NCI-H128 (cell line): ENCODE results near the gene ZC3HAV1.
"Not testable (repeated sequence)": the region's sequence is repeated elsewhere in the genome, so short reads cannot be mapped to it uniquely, and the experiment has no call there.

Source experiments
- DNase-seq: peaks from one replicate; lab custom pipeline; 2025; ENCODE audit not compliant: unreplicated experiment; lab: John Stamatoyannopoulos, UW

Gene ZC3HAV1

DNA sequence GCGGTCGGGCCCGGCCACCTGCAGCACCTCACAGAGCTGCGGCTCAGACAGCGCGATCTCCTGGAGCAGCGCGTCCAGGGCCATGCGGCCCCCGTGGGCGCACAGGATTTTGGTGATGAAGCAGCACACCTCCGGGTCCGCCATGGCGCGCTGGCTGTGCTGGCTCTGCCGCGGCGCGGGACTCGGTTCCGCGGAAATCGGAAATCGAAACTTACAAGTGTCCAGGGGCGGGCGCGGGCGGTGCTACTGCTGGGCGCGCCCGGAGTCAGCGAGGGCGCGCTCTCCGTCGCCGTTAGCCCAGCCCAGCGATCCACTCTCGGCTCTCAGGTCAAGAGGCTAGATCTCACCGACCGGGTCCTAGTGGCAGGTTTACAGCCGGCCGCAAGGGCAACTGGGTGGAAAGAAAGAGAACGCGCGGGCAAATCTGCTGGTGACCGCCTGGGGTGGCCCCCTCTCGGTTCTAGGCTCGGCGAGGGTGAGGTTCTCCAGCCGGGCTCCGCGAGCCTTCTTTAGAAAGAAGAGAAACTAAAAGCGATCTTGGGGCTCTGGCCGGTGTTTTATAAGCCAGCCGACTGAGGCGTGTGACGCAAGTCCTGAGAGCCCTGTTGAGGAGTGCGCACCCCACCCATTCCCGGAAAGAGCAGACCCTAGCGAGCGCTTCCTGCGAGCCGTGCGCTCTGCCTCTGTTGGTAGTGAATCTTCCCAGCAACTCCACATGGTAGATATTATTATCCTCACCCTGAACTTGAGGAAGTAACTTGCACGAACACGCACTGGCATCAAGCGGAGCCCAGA is at the start of gene ZC3HAV1:
Gene ZC3HAV1, minus strand, starts transcription at position 533 of the 795 bp plus-strand sequence. Its CDS starts 389 bp downstream, at position 144.
- no peak for DNase-seq

DNA sequence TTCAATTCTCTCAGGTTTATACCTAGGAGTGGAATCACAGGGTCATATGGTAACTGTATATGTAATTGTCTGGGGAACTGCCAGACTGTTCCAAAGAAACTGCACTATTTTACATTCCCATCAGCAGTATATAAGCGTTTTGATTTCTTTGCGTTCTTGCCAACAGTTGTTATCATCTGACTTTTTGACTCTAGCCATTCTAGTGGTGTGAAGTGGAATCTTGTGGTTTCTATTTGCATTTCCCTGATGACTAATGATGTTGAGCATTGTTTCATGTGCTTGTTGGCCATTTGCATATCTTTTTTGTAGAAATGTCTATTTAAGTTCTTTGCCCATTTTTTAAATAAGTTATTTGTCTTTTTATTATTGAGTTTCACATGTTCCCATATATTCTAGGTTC is 44.3 kb upstream of the ZC3HAV1 start:
- DNase-seq, result no peak

DNA sequence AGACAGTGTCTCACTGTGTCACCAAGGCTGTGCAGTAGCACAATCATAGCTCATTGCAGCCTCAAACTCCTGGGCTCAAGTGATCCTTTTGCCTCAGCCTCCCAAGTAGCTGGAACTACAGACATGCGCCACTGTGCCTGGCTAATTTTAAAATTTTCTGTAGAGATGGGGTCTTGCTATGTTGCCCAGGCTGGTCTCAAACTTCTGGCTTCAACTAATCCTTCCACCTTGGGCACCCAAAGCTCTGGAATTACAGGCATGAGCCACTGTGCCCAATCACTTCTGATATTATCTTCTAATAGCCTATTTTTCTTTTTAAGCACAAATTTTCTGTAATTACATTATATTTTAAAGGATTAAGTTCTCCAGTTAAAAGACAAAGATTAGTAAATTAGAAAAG is 42.6 kb upstream of the ZC3HAV1 start:
- no peak for DNase-seq

DNA sequence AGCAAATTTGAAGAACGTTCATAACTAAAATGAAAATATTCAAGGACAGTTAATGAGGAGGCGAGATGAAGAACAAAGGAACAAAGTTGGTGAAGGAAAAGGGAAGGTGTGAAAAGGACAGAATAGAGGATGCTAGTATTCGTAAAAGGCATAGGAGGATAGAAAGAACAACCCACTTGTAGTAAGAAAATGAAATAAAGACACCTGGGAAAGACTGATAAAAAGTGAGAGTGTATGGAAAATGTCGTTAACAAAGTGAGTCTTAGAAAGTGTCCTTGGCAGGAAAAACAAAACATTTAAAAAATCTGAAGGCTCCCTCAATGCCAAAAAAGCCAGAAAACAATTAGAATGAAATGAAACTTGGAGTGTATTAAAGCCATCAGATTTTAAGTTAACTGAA is 29.6 kb upstream of the ZC3HAV1 start:
- no peak for DNase-seq

DNA sequence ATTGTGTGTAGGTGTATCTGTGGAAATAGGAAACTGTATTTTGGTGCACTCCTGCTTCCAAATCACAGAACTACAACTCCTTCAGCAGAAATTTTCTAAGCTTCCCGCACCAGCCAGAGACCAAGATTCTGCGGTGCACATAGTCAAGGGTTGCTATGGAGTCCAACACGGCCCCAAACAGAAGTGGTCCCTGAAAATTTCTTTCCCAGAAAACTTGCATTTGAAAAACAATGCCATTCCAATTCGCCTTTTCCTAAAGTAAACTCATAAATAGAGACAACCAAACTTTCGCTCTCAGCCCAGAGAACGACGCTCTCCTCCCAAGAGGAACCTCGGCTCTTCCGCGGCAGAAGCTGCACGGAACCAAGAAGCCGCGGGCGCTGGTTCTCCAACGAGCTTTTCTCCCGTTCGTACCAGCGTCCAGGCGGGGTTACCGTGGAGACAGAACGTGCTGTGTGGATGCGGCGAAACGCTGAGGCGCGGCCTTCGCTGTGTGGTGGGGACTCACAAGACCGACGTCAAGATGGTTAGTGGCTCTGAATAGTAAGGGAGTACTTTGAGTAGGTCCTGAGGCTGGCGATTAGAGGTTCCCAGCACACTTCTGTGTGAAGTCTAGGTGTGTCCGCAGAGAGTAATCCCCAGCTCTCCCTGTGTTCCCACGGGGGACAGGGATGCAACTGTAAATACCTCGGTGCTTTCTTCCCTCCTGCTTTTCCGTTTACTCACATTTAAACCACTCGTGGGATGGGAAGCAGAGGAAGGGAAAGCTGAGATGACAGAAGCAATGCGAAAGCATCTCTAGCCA is 24.0 kb upstream of the ZC3HAV1 start:
- DNase-seq, result peak; percentile 85

DNA sequence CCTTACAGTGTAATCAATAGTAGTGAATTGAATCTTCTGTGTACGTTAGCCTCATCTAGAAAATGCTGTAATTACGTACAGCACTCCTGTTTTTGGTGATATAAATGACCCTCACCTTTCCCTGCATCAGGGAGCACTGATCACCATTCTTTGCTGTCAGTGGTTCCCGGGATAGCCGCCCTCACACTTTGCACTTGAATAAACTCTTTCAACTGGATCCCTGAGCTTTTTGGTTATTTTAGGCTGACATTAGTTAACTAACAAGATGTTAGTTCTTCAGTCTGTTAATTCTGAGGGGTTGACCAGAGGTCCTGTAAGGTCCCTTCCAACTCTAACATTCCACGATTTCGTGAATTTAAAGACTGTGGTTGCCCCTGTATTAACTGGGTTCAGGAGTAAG is 23.4 kb upstream of the ZC3HAV1 start:
- DNase-seq, result no peak

DNA sequence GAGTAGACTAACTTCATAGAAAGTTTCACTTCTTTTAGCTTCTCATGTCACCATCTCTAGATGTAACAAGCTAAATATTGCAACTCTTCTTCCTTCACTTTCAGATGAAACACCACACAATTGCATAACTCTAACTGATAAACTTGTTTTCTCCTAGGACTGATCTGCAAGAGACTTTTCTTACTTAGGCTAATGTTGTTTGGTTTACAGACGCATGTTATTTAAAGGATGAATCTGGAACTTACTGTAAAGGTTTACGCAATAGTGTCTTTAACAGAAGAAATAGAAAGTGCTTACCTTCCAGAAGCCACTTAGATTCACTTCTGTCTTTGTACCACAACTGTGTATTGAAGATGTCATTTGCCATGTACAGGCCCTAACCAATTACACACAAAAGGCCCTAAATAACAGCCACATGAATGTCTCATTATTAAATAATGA is 22.1 kb upstream of the ZC3HAV1 start:
- DNase-seq, result no peak

DNA sequence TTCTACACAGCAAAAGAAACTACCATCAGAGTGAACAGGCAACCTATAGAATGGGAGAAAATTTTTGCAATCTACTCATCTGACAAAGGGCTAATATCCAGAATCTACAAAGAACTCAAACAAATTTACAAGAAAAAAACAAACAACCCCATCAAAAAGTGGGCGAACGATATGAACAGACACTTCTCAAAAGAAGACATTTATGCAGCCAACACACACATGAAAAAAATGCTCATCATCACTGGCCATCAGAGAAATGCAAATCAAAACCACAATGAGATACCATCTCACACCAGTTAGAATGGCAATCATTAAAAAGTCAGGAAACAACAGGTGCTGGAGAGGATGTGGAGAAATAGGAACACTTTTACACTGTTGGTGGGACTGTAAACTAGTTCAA is 20.3 kb upstream of the ZC3HAV1 start:
- DNase-seq, result not testable (repeated sequence)

DNA sequence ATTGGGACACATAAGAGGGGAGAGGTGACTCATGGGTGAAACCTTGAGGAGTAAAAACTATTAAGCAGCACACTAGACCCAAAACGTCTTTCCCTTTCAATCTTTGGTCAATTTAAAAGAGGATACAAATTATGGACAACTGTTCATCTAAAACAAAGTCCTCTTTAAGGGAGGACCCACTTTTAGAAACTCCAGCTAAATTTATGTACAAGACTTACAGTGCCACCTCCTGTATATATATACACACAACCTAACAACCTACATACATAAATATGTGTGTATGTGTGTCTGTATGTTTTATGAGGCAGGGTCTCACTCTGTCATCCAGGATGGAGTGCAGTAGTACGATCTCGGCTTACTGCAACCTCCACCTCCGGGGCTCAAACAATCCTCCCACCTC is 18.1 kb upstream of the ZC3HAV1 start:
- DNase-seq, result no peak

DNA sequence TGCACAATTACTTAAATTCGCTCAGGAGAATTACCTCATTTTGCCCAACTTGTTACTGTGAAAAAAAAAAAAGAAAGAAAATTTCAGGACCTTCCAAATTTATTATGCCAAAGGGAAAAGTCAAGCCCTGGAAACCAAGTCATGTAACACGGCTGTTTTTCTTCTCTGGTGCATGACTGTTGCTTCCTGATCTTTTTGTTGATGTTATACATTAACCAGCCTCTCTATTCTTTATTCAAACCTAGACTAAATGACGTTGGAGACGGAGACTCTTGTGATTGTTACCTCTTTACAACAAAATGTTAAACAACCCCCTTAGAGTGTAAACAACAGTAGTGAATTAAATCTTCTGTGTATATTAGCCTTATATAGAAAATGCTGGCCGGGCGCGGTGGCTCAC is 16.1 kb upstream of the ZC3HAV1 start:
- DNase-seq, result no peak

DNA sequence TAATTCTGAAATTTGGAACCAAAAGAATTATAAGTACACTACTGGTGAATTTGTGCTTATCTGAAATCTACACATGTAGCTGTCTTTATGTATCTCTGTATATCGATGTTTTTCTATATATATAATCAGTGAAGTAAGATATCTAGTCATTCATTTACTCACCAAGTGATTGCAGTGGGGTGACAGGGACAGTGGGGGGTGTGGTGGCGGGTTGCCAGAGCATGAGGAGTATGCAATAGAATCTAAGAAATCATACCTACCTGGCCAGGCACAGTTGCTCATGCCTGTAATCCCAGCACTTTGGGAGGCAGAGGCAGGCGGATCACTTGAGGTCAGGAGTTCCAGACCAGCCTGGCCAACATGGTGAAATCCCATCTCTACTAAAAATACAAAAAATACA is 15.5 kb upstream of the ZC3HAV1 start:
- not testable (repeated sequence) for DNase-seq

DNA sequence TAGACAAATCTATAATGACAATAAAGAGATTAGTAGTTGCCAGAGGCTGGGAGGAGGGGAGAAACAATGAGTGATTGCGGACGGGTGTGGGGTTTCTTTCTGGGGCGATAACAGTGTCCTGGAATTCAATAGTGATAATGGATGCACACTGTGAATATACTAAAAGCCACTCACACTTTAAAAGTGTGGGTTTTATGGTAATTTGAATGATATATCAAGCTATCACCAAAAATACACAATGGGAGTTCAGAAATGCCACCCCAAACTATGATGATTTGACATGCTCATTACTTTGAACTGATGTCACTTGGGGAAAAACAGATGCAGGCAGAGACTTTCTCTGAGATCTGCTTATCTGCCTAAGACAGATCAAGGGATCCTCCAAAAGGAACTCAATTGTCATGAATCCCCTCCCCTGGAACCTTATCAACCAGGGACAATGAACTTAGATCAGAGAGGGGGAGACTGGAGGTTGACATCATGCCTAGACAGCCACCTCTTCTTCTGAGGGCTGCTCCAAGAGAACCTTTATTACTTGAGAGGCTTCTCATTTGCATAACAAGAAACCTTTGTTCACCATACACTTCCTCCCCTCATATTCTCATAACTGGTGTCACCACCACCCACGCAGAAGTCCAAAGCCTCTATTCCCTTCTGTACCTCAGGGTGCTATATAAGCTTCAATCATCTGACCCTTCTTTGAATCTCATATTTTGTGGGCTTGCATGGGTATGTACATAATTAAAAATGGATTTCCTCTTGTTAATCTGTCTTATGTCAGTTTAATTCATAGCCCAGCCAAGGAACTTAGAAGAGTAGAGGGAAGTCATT is 14.8 kb upstream of the ZC3HAV1 start:
- DNase-seq, result no peak

DNA sequence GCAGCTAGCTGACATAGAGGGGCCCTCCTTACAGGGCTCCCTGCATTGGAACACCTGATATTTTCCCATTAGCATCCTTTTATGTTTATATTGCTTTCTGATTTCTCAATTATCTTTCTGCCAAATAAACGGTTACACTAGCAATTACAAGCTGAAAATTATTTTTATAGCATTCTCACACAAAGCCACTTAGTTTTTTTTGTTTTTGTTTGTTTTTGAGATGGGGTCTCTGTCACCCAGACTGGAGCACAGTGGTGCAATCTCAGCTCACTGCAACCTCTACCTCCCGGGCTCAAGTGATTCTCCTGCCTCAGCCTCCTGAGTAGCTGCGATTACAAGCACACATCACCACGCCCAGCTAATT is 9.9 kb upstream of the ZC3HAV1 start:
- no peak for DNase-seq

DNA sequence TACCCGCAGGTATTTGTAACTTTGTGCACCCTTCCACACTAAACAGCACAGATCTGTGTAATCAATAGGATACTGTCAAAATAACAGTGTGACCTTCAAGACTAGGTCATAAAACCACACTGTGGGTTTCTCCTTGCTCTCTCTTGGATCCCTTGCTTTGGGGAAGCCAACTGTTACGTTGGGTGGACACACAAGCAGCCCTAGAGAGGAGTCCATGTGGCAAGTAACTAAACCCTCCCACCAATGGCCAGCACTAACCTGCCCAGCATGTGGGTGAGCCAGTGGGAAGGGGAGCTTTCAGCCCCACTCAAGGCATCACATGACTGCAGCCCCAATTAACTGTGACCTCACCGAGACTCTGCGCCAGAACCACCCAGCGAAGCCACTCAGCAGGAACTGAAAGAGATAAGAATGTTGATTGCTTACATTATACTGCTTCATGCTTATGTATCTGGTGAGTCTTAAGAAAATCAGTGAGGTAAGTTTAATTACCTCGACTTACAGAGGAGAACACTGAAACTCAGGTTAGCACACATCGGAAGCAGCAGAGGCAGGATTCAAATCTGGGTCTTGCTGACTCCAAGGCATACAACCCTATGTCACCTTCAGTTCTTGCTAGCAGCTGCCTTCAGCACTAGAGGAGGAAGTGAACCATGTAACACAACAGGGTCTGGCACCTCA is 9.4 kb upstream of the ZC3HAV1 start:
- no peak for DNase-seq

DNA sequence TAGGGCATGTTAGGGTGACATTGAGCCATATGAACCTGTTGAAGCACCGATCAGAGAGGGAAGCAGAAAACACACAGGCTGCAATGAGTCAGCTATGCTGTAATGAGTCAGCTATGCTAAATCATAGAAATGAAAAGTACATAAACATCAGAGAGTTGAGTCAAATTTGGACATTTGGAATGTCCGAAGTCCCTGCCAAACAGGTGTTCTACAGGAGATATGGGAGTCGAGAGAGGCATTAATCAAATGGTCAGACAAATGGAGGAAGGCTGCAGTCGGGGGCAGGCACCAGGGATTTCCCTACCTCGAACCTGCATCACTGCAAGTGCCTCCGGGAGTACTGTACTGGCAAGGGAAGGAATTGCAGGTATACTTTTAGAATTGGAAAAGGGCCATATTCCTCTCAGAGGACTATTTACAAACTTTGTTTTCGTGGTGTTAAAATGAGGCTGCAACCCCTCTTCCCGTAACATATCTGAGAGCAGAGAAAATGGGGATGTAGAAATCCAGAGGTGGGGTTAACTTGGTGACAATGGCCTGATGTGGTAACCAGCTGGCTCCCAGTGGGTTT is 8.8 kb upstream of the ZC3HAV1 start:
- DNase-seq, result no peak

DNA sequence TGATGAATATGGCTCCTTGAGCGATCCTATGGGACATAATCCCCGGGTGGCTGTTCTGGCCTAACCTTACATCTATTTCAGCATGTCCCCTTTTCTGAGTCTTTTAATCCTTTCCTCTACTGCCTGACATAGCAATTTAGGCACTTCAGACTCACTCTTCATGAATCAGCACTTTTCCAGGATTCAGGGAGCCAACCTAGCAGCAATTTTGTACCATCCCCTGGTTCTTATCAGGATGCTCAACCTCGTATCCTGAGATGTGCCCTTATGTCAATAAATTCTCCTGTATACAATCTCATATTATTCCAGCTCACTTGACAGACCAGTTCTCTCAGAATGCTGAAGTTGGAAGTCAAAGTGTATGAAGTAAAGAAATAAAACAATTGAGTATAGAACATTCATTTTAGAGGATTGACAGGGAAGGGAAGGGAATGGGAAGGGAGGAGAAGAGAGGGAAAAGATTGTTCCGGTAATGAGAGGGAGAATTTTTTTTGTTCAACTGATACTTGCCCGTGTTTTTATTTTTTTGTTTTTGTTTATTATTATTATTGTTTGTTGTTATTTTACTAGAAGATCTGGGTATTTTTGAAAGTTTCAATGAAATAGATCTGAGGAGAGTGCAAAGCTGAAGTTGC is 8.2 kb upstream of the ZC3HAV1 start:
- DNase-seq, result no peak

DNA sequence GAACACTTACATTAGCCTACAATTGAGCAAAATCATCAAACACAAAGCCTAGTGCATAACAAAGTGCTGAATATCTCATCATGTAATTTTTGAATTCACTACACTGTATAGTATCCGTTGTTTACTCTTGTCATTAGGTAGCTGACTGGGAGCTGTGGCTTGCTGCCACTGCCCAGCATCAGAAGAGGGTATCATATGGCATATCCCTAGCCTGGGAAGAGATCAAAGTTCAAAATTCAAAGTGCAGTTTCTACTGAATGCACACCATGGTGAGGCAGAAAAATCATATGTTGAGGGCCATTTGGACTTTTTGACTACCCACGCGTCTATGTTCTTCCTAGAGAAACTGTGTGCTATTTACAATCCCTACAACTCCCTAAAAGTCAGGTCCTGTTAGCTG is 7.5 kb upstream of the ZC3HAV1 start:
- DNase-seq, result no peak

DNA sequence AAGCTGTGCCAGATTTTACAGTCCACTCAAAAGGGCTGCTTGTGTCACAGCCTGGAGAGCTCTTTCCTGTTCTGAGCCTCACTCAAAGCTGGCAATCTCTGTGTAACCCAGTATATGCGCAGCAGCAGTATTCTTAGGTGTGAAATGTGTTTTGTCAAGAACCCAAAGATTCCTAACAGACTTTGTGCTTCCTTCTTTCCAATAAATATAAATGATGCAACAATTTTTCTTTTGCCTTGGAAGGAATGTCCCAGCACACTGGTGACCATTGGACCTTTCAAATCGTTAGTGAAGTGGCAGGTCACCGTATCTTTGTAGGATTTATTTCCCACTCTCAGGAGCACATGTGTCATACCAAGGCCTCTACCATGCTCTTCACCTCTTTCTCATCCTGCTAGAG is 5.6 kb upstream of the ZC3HAV1 start:
- DNase-seq, result no peak

DNA sequence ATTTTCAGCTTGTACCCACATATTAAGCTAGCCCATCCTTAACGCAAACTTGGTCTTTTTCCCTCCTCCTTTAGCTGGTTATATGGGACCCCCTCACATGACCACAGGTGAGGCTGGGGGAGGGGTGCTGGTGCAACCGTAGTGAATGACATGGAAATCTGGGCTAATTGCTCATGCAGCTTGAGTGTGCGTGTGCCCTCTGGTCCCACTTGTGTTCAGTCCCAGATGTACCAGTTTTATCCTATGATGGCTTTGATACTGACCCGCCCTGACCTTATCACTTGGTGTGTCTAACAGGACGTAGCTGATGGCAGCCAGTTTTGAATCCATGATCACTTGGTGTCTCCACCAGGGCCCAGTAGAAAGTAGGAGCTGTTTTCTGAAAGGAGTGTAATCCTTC is 5.1 kb upstream of the ZC3HAV1 start:
- DNase-seq, result no peak

DNA sequence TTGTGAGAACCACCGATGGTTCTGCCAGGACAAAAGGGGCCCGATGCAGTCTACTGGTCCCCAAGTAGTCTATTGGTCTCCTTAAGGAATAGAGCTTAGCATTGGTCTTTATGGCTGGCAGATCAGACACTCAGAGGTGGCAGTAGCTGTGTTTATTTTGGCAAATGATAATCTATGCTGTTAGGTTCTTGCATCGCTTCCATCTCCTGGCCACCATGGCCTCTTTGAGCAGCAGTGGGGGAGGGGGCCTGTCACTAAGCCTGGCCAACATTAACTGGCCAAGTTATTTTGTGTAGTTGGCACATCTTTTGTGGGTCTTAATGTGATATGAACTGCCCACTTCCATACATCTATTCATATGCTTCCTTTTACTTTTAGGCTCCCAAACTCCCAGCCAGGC is 4.5 kb upstream of the ZC3HAV1 start:
- no peak for DNase-seq
